Gastroesophageal sphincter (tissue), 3 donors: Measurements from ENCODE around the gene STAP2.

Experiments used
- CTCF ChIP-seq, 4 experiments: fragments of 200-600 bp in 2 of 4; fragments of 450-650 bp in 2 of 4; sonication (generic) in 1 of 4; IDR thresholded peaks; one replicate each; pipeline ENCODE4 v1.5.1; 2017 to 2019; ENCODE audit warnings: antibody characterized with exemption in 4 of 4, mild to moderate bottlenecking in 2 of 4, moderate library complexity in 2 of 4
- POLR2AphosphoS5 ChIP-seq: sonication (generic); formaldehyde crosslinking; IDR thresholded peaks from one replicate; pipeline ENCODE4 v1.6.1; 2017; ENCODE audit warnings: antibody characterized with exemption

- TF ChIP-seq POLR2AphosphoS5 (no peak), CTCF (IDR thresholded peaks at IDR 0.05) (no peak)
Observed at GRCh38 chr19:4370418-4371041, 31.9 kb upstream of the STAP2 start.
